8988T (cell line): Measurements from ENCODE around the gene EML3.
"Not testable (repeated sequence)": the region's sequence is repeated elsewhere in the genome, so short reads cannot be mapped to it uniquely, and the experiment has no call there.

ENCODE experiments used
- DNase-seq: peaks from one replicate; pipeline ENCODE4 v3.0.0; 2011

EML3 gene

GRCh38 chr11:62599069-62599696, 13.4 kb downstream of the EML3 start:
- DNase-seq: peak; percentile 97

- no peak for DNase-seq
Observed at GRCh38 chr11:62595124-62595523, 17.5 kb downstream of the EML3 start.

GRCh38 chr11:62593434-62594044, 19.0 kb downstream of the EML3 start:
- DNase-seq: peak; percentile 80

GRCh38 chr11:62592989-62593421, 19.6 kb downstream of the EML3 start:
- DNase-seq: no peak

DNA sequence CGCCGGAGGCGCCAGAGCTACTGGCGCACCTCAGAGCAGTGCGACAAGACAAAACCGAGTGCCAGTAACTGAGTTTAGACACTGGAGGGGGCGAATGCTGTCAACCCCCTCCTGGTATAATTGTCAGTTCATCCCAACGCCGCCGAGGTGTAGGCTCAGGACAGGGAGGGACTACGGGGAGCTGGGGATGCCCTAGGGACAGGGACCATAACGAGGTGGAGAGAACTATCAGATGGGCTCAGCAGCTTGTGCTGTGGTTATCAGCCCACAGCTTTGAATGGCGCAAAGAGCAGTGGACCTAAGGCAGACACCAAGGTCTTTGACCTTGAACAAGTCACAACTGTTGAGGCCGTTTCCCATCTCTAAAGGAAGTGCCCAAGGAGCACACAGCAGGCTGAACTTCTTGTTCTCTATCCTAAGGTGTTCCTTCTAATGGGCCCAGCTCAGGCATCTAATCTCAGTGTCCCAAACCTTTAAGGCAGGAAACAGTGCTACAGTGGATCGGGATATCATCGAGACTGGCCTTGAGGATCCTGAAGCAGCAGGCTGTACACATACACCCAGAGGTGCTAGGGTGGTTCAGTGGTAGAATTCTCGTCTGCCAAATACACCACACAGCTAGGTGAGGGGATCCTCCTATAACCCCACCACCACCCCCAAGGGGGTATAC, 20.3 kb downstream of the EML3 start:
- DNase-seq: no peak

DNA sequence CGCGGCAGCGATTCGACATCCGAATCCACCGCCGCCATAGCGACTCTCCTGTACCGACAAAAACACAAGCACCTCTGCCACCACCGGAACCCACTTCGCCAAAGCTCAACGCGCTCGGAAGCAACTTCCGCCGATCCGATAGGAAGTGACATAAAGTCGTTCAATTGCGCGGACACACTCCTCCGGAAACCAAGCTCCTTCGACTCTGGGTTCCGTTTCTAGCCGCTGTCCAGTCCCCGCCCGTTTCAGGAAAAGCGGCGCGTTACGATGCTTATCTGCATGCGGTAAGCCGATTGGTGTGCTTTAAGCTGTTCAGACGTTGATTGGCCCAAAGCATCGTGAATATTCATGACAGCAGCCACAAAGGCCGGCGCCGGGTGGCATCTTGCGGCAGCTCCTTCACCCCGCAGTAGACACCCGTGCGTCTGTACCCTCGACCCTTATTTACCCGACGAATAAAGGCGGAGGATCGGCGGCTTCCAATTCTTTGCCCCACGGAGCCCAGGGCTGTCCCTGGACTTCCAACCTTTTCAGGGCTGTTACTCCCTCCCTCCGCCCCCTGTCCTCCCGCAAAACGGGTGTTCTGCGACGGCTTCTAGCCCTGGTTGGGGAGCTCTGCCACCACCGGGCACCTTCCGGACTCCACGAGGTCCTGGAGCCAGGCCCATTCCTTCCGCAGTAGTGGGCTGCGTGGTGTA, 21.0 kb downstream of the EML3 start, which contains the start of gene TUT1:
TUT1 (minus strand) TSS at position 76 of the 698 bp plus-strand sequence; CDS start at position 38, 38 bp downstream.
- peak; percentile 77 for DNase-seq

DNA sequence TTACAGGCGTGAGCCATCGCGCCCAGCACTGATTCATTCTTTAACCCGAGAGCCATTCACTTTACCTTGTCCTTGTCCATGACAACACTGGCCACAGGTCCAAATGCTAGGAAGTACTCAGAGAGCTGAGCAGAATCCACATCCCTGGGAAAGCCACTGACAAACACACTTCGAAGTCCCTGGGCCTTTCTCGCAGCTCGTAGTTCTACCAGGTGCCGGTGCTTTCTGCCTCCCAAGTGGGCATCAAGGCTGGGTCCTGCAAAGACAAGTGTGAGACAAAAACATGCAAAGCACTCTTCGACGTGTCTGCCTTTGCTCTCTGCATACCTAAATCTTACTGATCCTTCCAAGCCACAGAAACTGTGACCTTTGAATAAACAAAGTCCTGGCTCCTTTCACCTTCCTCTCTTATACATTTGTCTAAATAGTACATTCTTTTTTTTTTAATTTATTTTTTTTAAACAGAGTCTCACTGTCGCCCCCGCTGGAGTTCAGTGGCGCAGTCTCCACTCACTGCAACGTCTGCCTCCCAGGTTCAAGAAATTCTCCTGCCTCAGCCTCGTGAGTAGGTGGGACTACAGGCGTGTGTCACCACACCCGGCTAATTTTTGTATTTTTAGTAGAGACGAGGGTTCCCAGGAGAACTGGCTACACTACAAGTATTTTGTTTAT, 23.5 kb downstream of the EML3 start:
- no peak for DNase-seq

- DNase-seq: not testable (repeated sequence)
Observed at GRCh38 chr11:62585356-62585755, 27.2 kb downstream of the EML3 start.

- DNase-seq: not testable (repeated sequence)
Observed at GRCh38 chr11:62581735-62582134, 30.8 kb downstream of the EML3 start.

GRCh38 chr11:62580959-62581715, 31.4 kb downstream of the EML3 start:
- DNase-seq: no peak

DNA sequence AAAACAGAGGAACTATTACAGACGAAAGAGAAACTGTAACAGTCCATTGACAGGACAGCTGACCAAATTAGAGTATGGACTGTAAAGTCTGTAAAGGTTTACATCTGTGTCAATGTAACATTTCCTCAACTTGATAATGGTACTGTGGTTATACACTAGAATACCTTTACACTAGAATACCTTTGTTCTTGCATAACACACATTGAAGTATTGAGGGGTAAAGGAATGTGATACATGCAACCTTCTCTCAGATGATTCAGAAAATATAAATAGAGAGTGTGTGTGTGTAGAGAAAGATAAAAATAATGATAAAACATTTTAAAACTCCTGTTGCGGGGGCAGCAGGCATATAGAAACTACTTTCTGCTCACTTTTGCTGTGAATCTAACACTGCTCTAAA, 33.3 kb downstream of the EML3 start:
- DNase-seq: no peak

DNA sequence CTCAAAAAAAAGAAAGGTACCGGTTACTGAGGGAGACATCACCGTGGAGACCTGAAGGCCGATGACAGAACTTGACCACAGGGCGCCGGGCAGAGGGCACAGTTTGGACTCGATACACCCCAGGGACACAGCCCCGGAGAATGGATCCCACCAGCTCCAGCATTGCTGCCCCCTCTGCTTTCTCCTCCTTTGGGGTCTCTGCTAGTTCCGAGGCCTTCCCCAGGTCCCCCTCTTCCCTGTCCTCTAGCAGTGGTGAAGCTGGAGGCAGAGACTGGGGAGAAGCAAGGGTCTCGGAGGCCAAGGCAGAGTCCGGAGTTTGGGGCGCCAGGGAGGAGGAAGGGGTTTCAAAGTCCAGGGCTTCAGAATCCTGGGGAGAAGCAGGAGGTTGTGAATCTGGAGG, 34.0 kb downstream of the EML3 start:
- no peak for DNase-seq

DNA sequence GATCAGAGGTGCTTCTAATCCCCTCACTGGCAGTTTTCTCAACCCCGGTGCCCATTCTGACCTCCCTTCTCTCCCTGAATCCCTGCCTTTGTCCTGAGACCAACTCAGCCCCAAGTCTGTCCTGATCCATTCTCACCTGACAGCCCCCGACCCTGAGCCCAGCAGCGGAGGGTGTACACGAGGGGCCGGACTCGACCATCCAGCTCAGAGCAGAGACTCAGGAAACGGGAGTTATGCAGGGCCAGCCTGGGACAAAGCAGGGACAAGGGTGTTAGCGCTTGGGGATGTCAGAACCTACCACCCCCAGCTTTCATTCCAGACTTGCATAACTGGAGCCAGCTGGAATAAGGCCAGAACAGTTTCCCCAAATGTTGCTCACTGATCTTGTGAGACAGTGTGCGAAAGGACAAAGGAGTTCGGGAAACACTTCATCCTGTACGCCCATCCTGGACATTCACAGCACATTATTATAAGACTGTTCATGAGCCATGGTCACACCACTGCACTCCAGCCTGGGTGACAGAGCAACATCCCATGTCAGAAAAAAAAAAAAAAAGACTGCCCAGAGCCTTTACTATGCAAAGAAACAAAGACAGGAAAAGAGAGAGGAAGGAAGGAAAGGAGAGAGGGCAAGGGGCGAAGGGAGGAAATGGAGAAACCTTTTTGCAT, 35.4 kb downstream of the EML3 start:
- DNase-seq: no peak

DNA sequence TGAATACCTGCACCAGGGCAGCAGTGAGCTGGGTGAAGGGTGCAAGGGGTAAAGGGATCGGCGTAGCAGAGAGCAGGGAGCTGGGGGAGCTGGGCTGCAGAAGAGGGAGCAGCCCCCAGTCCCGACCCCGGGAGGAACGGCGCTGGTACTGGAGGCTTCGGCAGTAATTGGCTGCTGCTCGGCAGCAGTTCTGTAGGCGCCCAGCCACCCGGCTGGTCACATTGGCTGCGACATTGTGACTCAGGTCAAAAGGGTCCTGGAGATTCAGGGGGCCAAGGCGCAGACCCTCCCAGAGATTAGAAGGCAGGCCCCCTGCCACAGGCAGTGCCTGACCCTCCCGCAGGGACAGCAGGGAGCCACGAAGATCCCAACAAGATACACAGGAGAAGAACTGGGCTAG, 36.7 kb downstream of the EML3 start:
- no peak for DNase-seq

GRCh38 chr11:62575156-62575555, 37.4 kb downstream of the EML3 start:
- no peak for DNase-seq

DNA sequence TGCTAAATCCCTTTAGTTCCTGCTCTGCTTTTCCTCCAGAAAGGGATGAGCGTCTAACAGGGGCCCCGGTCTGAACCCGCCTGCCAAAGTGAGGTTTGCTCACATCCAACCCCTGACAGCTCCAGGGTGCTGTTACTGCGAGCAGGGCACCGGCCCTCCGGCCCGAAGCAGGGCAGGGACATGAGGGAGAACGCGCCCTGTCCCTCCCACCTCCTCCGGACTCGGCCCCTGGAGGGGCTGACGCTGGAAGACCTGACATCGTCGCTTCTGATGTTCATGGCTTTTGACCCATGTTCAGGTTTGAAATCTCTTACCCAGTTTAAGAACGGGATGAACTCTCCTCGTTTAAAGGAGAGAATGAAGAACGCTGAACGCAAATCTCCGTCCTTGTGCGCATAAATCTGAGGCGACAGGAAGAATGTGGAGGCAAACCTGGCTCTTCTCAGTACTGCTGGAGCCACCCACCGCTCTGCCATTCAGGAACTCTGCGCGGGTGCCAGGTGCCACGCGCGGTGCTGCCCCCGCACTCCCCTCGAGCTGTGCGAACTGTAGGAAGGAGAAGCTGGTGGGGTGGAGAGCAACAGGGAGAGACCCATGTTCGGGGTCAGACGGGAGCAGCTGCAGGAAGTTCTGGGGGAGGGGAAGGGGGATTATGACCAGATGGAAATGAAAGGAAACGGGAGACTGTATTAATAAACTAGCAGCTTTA, 38.1 kb downstream of the EML3 start:
- DNase-seq: no peak

GRCh38 chr11:62573592-62574362, 38.8 kb downstream of the EML3 start, which contains the start of gene EEF1G:
EEF1G (minus strand) TSS chr11:62573891; CDS start chr11:62573842, 49 bp downstream.
- DNase-seq: peak; percentile 93

- DNase-seq: no peak
Observed at GRCh38 chr11:62573006-62573591, 39.5 kb downstream of the EML3 start.

GRCh38 chr11:62572431-62572830, 40.1 kb downstream of the EML3 start:
- no peak for DNase-seq

DNA sequence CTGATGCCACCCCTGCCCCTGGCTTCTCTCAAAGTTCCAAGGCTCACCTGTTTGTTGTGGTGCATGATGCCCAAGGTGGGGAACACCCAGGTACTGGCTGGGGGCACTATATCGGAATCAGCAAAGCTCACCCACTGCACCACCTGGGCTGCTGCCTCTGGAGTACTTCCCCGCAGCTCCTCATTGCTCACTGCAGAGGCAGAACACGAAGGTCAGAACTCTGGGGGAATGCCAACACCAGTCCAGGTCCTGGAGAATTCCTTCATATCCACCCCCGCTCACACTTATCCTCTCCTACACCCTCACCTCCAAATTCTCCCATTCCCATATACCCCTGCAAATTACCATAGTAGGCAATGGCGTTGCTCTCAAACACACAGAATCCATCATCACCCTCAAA, 41.1 kb downstream of the EML3 start:
- DNase-seq: not testable (repeated sequence)
